HG02678 (cell line): ENCODE measurements around the gene CLHC1.

Experiments
- ATAC-seq: cut with Tn5 transposase; IDR thresholded peaks from one replicate; pipeline ENCODE4 v1.9.1; 2021; ENCODE audit warnings: mild to moderate bottlenecking, moderate library complexity; ENCODE audit not compliant: unreplicated experiment

Gene CLHC1

GRCh38 chr2:55169915-55170314 is 62.2 kb downstream of the CLHC1 start:
- ATAC-seq, result no peak

GRCh38 chr2:55169359-55169758 is 62.7 kb downstream of the CLHC1 start:
- no peak for ATAC-seq

- ATAC-seq, result no peak
These were observed 63.6 kb downstream of the CLHC1 start for GRCh38 chr2:55168221-55169154.

GRCh38 chr2:55165626-55166025 is 66.5 kb downstream of the CLHC1 start:
- no peak for ATAC-seq

DNA sequence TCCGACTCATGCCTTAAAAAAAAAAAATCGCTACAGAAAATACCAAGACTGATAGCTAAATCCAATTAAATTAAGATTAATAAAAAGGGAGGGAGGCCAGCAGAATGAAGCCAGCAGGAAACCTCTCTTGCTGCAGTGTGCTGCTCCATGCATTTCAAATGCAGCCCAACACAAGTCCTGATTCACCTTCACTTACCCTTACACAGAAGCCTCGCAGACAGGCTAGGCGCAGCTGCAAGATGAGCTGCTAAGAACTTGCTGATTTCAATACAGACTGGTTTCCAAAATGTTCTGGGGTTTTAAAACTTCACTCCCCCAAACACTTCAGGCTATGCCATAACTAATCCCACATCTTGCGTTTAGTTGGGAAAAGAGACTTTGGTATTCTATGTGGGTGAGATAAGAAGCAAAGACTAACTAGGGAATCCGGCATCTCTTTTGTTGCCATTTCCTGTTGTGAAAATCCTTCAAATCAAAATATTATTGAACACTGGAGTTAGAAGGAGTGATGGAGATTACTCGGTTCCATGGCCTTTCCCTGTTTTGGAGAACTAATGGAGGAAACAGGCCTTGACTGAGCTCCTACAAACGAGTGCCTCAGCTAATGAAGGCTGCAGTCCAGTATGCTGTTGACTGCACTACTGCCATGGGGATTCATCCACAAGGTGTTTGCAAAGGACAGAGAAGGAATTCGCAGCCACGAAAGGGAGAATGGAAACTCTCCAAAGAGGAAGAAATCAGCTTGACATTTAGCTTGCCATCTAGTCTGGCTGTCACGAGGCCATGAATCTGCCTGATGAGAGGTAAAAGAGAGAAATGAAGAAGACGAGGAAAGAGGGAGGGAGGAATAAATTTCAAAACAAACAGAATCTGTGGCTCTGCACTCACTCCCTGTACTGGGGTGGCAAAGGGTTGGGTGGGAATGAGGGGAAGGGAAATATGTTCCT is 67.3 kb downstream of the CLHC1 start:
- no peak for ATAC-seq

DNA sequence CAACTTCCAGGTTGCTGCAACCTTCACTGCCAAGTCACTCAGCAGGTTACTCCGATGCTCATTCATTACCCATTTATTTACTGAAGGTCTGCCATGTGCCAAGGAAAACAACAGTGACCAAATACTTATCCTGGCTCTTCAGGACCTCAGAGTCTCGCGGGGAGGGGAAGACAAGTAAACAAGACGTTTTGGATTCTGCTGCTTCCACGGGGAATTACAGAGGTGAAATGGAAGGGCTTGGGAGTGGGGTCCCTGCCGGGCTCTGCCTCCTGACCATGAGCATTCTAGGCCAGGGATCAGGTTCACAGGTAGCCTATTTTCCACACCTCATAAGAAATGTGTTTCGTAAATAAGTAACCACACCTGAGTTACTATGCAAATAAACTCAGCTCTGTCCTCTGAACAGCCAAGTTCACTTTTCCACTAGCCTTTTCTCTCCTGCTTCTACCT is 68.1 kb downstream of the CLHC1 start:
- no peak for ATAC-seq

- ATAC-seq, result no peak
These were observed 68.8 kb downstream of the CLHC1 start for GRCh38 chr2:55163274-55163721.

- no peak for ATAC-seq
These were observed 69.6 kb downstream of the CLHC1 start for GRCh38 chr2:55162284-55163006.

DNA sequence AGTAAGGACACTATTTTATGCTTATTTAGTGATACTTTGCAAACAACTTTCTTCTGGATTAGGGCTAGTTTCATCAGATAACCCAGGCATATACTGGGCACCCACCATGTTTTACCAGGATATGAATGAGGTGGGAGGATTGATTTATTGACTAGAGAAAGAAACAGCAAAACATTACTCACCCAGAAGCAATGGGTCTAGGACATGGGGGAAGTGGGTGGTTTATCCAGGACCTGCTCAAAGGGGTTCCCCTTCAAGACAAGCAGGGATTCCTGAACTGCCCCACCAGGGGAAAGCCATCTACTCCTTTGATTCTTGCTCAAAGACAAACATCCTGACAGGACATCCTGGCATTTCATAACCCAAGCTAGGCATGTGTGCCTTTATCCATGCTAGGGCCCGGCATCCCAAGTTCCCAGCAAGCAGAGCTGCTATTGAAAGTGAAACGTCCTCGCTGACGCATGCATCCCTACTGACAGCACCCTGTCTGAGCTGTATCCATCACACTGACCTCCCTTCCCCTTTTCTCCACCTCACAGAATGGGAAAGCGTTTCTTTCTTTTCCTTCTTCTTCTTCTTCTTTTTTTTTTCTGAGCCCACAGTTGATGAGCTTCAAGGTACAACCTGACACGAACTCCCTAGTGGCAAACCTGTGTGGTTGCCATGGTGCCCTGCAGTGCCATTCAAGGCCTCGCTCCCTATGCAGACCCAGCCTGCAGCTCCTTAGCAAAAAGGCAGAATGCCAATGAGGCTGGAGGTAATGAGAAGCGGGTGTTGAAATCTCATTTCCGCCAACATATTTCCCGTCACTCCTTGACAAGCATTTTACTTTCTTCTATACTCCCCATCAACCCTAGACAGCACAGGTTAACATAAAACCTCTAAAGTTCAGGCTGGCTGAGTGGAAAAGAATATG is 70.5 kb downstream of the CLHC1 start:
- ATAC-seq, result no peak

DNA sequence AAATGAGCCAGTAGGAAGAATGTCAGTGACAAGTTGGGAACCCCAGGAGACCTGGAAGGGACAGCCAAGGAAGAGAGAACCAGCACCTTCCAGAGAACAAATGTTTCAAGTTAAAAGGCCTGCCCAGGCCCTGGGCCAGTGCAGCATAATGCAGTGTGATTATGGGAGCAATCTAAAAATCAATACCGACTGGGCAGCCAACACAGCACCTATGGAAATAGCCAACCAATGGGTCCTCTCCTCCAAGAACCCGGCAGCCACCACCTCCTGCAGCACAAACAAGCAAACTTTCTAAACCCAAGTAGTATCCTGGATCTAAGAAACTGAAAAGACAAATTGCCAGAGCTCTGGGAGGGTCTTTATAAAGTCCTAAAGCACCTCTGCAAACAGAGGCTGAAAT is 71.7 kb downstream of the CLHC1 start:
- no peak for ATAC-seq

- no peak for ATAC-seq
These were observed 72.3 kb downstream of the CLHC1 start for GRCh38 chr2:55159752-55160151.

DNA sequence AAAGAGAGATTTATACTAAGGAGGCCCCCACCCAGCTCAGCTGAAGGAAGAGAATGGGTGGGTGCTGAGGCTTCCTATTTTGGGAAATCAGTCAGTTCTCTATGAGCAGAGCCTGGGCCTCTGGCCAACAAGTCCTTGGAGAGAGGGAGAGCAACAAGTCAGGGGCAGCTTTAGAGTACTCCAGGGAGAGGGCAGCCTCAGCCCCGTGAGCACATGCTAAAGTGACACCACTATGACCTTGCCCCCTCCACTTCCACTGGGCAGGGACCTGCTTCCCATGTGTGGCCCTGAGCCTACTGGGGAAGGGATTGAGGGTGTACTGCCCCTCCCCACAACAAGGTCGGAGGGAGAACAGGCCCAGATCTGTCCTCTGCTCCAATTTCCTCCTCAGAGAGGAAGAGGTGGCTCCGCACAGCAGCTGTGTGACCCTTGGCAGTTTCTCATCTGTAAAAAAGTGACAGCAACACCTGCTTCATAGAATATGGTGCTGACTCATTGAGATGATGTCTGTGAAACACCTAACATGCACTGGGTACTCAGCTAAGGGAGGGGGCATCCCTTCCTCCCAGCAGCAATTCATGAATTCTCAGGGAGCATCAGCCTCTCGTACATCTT is 72.9 kb downstream of the CLHC1 start:
- peak; percentile 87 for ATAC-seq

DNA sequence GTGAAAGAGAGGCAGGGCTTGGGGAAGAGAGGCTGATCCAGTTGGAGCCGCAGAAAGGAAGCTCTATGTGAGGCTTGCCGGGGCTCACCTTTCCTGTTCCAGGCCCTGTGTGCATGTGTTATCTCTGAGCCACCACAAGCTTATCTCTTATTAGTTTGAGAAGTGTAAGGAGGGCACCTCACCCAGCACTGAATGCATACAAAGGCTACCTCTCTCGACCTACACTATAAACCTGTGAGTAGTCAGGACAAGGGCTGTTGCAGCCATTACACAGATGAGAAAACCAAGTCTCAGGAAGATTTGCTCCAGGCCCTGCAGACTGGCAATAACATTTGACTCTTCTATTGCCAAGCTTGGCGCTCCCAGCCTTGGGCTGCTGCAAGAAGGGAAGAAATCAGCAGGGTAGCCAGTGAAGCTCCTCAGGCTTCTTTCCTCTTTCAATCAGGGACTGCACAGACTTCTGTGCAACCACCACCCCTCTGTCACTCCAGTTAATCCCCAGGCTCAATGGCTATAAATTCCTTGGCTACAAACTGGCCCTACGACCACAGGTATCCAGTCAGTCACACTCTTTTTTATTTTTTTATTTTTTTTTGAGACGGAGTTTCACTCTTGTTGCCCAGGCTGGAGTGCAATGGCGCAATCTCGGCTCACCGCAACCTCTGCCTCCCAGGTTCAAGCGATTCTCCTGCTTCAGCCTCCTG is 73.8 kb downstream of the CLHC1 start:
- ATAC-seq, result no peak

DNA sequence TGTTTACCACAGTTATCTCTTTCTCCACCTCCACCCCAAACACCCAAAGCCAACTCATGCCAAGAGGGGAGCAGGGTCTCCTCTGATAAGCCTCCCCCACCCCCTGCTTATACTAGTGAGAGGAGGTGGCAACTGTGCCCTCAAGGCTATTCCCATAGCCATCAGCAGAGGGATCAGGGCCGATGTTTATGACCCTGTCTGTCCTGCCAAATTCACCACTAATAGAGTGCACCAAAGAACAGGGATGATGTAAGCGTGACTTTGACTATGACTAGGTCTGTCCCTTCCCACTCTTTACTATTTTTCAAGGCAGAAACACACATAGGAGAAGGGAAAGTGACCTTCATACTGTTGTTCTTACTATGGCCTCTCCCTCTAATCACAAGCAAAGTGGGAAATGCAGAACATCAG is 74.6 kb downstream of the CLHC1 start:
- no peak for ATAC-seq

DNA sequence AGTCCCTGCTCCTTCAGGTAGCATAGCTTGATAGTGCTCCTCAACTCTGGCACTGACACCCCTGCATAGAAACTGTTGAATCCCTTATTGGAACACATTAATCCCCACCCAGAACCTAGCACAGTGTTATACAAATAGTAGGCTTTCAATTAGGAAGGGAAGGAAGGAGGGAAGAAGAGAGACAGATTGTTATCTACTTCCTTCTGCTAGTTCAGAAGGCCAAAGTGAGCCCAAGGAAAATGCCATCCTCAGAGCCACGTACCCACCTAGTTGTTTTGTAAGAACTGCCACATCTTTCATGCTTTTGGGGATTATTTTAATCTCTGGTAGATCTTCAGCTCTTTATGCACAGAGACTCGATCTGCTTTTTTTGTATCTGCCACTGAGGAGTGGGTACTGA is 75.1 kb downstream of the CLHC1 start:
- no peak for ATAC-seq

- no peak for ATAC-seq
These were observed 75.8 kb downstream of the CLHC1 start for GRCh38 chr2:55156326-55156725.

DNA sequence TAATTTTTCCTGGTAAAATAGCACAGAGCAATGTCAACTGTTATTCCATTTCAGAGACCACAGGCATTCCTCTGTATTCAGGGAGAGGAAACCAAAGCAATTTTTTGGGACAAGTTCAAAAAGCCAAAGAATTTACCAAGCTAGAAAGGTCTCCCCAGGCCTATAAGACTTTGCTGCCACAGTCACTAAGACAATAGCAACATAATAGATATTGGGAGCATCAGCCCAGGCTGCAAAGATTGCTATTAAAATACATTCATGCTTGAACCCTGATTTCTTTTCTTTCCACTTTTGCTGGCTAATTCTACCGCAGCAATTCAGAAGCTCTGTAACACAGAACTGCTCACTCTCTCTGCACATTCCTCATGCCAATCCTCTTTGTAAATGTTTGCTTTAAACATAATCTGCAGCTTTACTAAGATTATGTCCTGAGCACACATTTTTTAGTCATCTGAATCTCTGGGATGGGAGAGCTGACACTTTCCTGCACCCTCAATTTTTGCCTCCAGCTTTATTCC is 76.3 kb downstream of the CLHC1 start:
- no peak for ATAC-seq

DNA sequence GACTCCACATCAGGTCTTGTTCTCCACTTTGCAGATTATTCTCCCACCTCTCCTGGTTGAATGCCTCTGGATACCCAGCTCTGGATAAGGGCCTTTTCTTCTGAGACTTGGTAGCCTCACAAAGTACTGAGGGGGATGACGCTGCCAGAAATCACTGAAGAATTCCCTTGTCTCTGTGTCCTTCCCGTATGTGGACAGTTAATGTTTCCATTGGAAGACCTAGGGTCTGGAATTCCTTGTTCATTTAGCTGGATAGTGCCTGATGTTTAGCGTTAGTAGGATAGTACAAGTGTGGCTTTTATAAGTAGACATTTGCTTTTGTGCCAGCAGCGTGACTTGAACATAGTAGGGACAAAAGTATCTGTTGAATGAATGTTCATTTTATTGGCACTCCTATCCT is 76.9 kb downstream of the CLHC1 start:
- ATAC-seq, result no peak
